Measurements from ENCODE around the gene IPP. TPM values are rescaled to one million over a fixed set of nuclear protein-coding genes. Genes with fewer than 3 reads are reported as not detected.

IPP gene
- total and polyA plus RNA-seq, 2 of the 8 experiments (the other 6 are each of a cell fraction or from before 2014, with no cell fraction given) = 1.4 to 5.6 TPM

DNA sequence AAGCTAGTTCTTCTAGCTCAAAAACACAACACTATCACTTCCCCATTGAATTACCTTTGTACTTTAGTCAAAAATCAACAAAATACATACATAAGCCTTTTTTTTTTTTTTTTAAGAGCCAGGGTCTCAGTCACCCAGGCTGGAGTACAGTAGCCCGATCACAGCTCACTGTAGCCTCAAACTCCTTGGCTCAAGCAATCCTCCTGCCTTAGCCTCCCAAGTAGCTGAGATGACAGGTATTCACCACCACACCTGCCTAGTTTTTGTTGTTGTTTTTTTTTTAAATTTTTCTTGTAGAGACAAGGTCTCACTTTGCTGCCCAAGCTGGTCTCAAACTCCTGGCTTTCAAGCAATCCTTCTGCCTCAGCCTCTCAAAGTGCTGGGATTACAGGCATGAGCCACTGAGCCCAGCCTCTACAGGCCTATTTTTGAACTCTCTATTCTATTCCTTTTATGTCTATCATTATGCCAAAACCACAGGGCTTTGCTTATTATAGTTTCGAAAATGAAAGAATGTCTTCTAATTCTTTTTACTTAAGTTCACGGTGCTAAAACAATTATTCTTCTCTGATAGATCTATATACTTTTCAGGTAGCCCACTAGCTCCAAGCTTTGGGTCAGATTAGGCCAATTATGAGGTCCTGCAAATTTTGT, 93.8 kb downstream of the IPP start:
- no peak for FAIRE-seq
- Histone ChIP-seq H4K8ac (ENCODE audit: extremely low read depth, insufficient read depth, low read length) (no peak overlapping the region; the same call in 1 of the 2 replicates), H4K5ac (ENCODE audit: insufficient read length, low read depth, low read length) (no peak overlapping the region), H3K9ac (replicated peaks in 1 of 4; ENCODE audit: extremely low read depth in 1 of 4, low read depth in 3 of 4, low read length in 3 of 4) (no peak overlapping the region), H3K18ac (ENCODE audit: extremely low read depth, low read length) (no peak overlapping the region), H3K23me2 (ENCODE audit: low read depth, low read length) (no peaks in the 10 kb centered on the region), H3K56ac (replicated peaks; ENCODE audit: insufficient read length, low read depth, low read length) (no peak overlapping the region), H3K4me2 (ENCODE audit: insufficient read depth in 1 of 2, low read depth in 2 of 2, low read length in 2 of 2) (no peak overlapping the region), H3K27ac (ENCODE audit: low read depth, low read length) (no peak overlapping the region), H4K91ac (replicated peaks; ENCODE audit: insufficient read length, low read length) (no peak overlapping the region), H4K20me1 (replicated peaks in 1 of 2; ENCODE audit: control insufficient read depth in 1 of 2, insufficient read depth in 2 of 2, low read length in 2 of 2) (peaks cover 2 to 6% of the 10 kb centered on the region in 2 experiments), H3K79me1 (ENCODE audit: low read depth, low read length) (no peaks in the 10 kb centered on the region; the same call in 1 of the 2 replicates), H3K79me2 (ENCODE audit: control insufficient read depth in 1 of 2, insufficient read depth in 2 of 2, low read length in 2 of 2) (peaks cover 0 to 21% of the 10 kb centered on the region in 2 experiments; a peak in 3 of 4 replicates), H3K4ac (replicated peaks; ENCODE audit: insufficient read length, low read depth, low read length) (no peak overlapping the region), H3K23ac (ENCODE audit: insufficient read length) (no peak overlapping the region), H2BK12ac (ENCODE audit: low read depth, low read length) (no peak overlapping the region), H3K36me3 (ENCODE audit: control insufficient read depth in 2 of 4, insufficient read depth in 4 of 4, low read length in 3 of 4) (peaks cover 30 to 91% (median 61%) of the 10 kb centered on the region in 4 experiments), H3K9me3 (ENCODE audit: insufficient read depth in 2 of 2, low read depth in 1 of 2, low read length in 1 of 2) (no peaks in the 10 kb centered on the region), H2BK120ac (replicated peaks; ENCODE audit: low read depth, low read length) (no peak overlapping the region), H2BK15ac (ENCODE audit: low read length) (no peak overlapping the region), H2BK20ac (ENCODE audit: low read length) (no peak overlapping the region), H2BK5ac (ENCODE audit: low read depth, low read length) (no peak overlapping the region), H3K4me3 (ENCODE audit: extremely low read depth in 1 of 4, insufficient read depth in 2 of 4, low read depth in 3 of 4, low read length in 4 of 4) (no peak overlapping the region), H3K4me1 (replicated peaks in 1 of 4; ENCODE audit: control insufficient read depth in 3 of 4, insufficient read depth in 4 of 4, low read length in 3 of 4) (no peaks in the 10 kb centered on the region), H3K14ac (ENCODE audit: insufficient read length) (no peak overlapping the region), H2AFZ (ENCODE audit: low read length) (no peak overlapping the region), H2AK5ac (ENCODE audit: low read depth, low read length) (no peak overlapping the region), H3K27me3 (replicated peaks in 1 of 4; ENCODE audit: control insufficient read depth in 3 of 4, extremely low read depth in 1 of 4, insufficient read depth in 3 of 4, low read length in 3 of 4) (no peaks in the 10 kb centered on the region)
- ChIA-PET CTCF (ENCODE audit: partially characterized antibody) (interaction anchor here (0.6 kb wide), 1 partner anchor 657 kb away, joined by 3 read pairs; no protein-coding TSS in a partner anchor), POLR2A (ENCODE audit: partially characterized antibody) (interaction anchor here (0.6 to 1.6 kb wide), 3 partner anchors 9 to 259 kb away, joined by 3 to 5 read pairs (median 5); partner anchors contain the start of gene CCDC17)
- WGBS, 2 experiments (ENCODE audit: extremely low coverage in 1 of 2, insufficient coverage in 1 of 2, insufficient read length in 1 of 2, insufficient replicate concordance in 2 of 2, low coverage in 1 of 2, low lambda C conversion rate in 2 of 2, missing lambda C conversion rate in 1 of 2) = 99% methylated on average over 3 of the region's 3 CpGs; no CpG with 5 or more reads in 1 of the 2 experiments
- no peak for DNase-seq (ENCODE audit: low read depth in 1 of 2, low spot score in 2 of 2)
- no peak for TF ChIP-seq GTF2F1 (IDR thresholded peaks at IDR 0.05; ENCODE audit: borderline replicate concordance, low read depth, low read length)
- no peak for TF ChIP-seq CEBPB (IDR thresholded peaks at IDR 0.05; ENCODE audit: low read depth, low read length)
- no peak for TF ChIP-seq HDAC2 (IDR thresholded peaks at IDR 0.05; ENCODE audit: borderline replicate concordance in 1 of 2, low read depth in 2 of 2, low read length in 2 of 2)
- TF ChIP-seq, protein P1, sequence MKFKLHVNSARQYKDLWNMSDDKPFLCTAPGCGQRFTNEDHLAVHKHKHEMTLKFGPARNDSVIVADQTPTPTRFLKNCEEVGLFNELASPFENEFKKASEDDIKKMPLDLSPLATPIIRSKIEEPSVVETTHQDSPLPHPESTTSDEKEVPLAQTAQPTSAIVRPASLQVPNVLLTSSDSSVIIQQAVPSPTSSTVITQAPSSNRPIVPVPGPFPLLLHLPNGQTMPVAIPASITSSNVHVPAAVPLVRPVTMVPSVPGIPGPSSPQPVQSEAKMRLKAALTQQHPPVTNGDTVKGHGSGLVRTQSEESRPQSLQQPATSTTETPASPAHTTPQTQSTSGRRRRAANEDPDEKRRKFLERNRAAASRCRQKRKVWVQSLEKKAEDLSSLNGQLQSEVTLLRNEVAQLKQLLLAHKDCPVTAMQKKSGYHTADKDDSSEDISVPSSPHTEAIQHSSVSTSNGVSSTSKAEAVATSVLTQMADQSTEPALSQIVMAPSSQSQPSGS (IDR thresholded peaks at IDR 0.05; ENCODE audit: low read length) = no peak
- TF ChIP-seq CREB1 (IDR thresholded peaks at IDR 0.05) = no peak
- TF ChIP-seq FOSL1 (IDR thresholded peaks at IDR 0.05; ENCODE audit: insufficient read depth, low read depth, low read length) = no peak
- no peak for TF ChIP-seq NANOG (IDR thresholded peaks at IDR 0.05; ENCODE audit: insufficient read depth, low read depth, low read length, poor library complexity, severe bottlenecking)
- no peak for TF ChIP-seq CBX5 (IDR thresholded peaks at IDR 0.05; ENCODE audit: low read depth, low read length)
